Fibroblast of villous mesenchyme (primary cell): ENCODE results near the gene GIT2. TPM values are rescaled to one million over a fixed set of nuclear protein-coding genes. Genes with fewer than 3 reads are reported as not detected.
"Not testable (repeated sequence)": the region's sequence is repeated elsewhere in the genome, so short reads cannot be mapped to it uniquely, and the experiment has no call there.

ENCODE experiments used
- DNase-seq: peaks from one replicate; pipeline ENCODE4 v3.0.0-alpha.2; 2010; ENCODE audit warnings: low read depth
- H3K4me3 ChIP-seq: 2 replicates; pipeline ENCODE4 v1.5.1; 2011; ENCODE audit warnings: low read depth, mild to moderate bottlenecking, low read length
- total RNA-seq: library from RNA; depleted of rRNA; stranded (reverse); fragments of >200 nt; gene quantifications from 2 replicates; pipeline ENCODE4 v1.2.3, GENCODE V29; 2012
- TF ChIP-seq, protein P1 (sequence below): IDR thresholded peaks from 2 replicates; pipeline ENCODE4 v1.5.1; 2012; ENCODE audit warnings: low read depth, mild to moderate bottlenecking, low read length; ENCODE audit not compliant: insufficient read depth

Gene GIT2
- total RNA-seq, 1 donor: 54.4 TPM

DNA sequence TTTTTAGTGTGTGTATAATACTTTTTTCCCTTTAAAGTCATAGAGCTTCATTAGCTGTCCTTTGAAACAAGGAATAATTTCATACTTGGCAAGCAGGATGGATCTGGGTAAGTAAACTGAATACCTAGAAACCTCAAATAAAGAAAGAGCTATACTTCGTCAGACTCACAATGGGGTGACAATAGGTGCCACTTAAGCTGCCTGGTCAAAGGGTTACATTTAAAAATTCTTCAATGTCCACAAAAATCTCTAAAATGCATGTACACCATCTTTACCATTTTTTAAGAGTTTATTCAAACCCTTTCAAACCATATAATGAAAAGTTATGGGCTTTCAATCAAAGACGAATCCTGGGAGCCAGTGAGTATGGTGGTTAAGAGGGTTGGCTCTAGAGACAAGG, 3.1 kb downstream of the GIT2 start:
- no peak overlapping the region for H3K4me3 ChIP-seq
- TF ChIP-seq, protein P1, sequence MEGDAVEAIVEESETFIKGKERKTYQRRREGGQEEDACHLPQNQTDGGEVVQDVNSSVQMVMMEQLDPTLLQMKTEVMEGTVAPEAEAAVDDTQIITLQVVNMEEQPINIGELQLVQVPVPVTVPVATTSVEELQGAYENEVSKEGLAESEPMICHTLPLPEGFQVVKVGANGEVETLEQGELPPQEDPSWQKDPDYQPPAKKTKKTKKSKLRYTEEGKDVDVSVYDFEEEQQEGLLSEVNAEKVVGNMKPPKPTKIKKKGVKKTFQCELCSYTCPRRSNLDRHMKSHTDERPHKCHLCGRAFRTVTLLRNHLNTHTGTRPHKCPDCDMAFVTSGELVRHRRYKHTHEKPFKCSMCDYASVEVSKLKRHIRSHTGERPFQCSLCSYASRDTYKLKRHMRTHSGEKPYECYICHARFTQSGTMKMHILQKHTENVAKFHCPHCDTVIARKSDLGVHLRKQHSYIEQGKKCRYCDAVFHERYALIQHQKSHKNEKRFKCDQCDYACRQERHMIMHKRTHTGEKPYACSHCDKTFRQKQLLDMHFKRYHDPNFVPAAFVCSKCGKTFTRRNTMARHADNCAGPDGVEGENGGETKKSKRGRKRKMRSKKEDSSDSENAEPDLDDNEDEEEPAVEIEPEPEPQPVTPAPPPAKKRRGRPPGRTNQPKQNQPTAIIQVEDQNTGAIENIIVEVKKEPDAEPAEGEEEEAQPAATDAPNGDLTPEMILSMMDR: no peak
- DNase-seq: no peak

GRCh38 chr12:109991586-109991985, 4.6 kb downstream of the GIT2 start:
- TF ChIP-seq, protein P1: no peak
- H3K4me3 ChIP-seq: no peak overlapping the region
- no peak for DNase-seq

- DNase-seq: no peak
- H3K4me3 ChIP-seq: no peak overlapping the region
- TF ChIP-seq, protein P1: no peak
These were observed 6.8 kb downstream of the GIT2 start for GRCh38 chr12:109989380-109989779.

DNA sequence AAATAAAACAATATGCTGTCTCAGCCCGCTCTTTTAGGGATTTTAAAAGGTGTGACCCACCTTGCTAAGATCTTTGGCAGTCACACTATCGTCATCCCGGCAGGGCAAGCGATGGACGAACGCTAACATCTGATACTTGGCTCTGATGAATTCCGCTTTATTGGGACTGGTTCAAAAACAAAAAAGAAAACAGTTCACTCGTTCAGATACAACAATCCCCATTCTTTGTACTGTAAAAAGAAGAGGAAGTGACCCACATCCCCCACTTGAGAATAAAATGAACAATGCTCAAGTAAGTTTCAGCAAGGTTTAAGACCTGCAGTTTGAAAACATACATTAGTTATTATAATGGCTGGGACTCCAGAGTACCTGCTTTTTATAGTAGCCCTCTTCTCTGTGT, 7.3 kb downstream of the GIT2 start:
- no peak for DNase-seq
- H3K4me3 ChIP-seq: no peak overlapping the region
- TF ChIP-seq, protein P1: no peak

DNA sequence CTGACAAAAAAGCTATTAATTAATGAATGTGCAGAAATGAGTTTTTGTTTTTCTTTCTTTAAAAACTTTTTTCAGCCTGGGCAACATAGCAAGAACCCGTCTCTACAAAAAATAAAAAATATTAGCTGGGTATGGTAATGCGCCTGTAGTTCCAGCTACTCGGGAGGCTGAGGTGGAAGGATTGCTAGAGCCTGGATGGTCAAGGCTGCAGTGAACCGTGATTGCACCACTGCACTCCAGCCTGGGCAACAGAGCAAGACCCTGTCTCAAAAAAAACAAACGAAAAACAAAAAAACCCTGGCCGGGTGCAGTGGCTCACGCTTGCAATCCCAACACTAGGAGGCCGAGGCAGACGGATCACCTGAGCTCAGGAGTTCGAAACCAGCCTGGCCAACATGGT, 7.9 kb downstream of the GIT2 start:
- DNase-seq: no peak
- no peak overlapping the region for H3K4me3 ChIP-seq
- TF ChIP-seq, protein P1: no peak

DNA sequence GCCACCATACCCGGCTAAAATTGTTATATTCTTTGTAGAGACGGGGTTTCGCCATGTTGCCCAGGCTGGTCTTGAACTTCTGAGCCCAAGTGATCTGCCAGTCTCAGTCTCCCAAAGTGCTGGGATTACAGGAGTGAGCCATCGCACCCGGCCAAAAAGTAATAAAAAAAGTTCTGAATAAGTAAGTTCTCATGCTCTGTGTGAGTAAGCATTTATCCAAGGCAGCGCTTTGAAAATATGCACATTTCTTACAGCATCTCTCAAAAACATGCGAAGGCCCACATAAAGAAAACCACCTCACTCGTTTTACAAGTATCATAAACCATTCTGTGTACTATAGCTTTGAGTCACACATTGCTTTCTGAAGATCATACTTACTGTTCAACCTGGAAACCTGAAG, 8.6 kb downstream of the GIT2 start:
- TF ChIP-seq, protein P1: no peak
- peak; percentile 70 for DNase-seq
- no peak overlapping the region for H3K4me3 ChIP-seq

DNA sequence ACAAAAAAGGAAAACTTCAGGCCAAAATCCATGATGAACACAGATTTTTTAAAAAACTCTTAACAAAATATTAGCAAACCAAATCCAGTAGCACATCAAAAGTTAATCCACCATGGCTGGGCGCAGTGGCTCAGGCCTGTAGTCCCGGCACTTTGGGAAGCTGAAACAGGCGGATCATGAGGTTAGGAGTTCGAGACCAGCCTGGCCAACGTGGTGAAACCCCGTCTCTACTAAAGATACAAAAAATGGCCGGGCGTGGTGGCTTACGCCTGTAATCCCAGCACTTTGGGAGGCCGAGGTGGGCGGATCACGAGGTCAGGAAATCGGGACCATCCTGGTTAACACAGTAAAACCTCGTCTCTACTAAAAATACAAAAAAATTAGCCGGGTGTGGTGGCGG, 9.9 kb downstream of the GIT2 start:
- not testable (repeated sequence) for H3K4me3 ChIP-seq, DNase-seq
